Measurements from ENCODE around the gene EGFL7.

Gene EGFL7

GRCh38 chr9:136662326-136662655, 425 bp upstream of the EGFL7 start:
- no peak for DNase-seq (ENCODE audit: low read depth, low spot score)
- TF ChIP-seq, protein P1, sequence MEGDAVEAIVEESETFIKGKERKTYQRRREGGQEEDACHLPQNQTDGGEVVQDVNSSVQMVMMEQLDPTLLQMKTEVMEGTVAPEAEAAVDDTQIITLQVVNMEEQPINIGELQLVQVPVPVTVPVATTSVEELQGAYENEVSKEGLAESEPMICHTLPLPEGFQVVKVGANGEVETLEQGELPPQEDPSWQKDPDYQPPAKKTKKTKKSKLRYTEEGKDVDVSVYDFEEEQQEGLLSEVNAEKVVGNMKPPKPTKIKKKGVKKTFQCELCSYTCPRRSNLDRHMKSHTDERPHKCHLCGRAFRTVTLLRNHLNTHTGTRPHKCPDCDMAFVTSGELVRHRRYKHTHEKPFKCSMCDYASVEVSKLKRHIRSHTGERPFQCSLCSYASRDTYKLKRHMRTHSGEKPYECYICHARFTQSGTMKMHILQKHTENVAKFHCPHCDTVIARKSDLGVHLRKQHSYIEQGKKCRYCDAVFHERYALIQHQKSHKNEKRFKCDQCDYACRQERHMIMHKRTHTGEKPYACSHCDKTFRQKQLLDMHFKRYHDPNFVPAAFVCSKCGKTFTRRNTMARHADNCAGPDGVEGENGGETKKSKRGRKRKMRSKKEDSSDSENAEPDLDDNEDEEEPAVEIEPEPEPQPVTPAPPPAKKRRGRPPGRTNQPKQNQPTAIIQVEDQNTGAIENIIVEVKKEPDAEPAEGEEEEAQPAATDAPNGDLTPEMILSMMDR (IDR thresholded peaks at IDR 0.05; ENCODE audit: insufficient read depth, low read length, missing control alignments) = no peak
- no peak overlapping the region for H3K4me3 ChIP-seq (ENCODE audit: low read depth, low read length)
- POLR2A ChIA-PET = no interaction called here
- CTCF ChIA-PET = interaction anchor here (1.0 to 1.5 kb wide), 2 partner anchors 9 to 176 kb away, joined by 5 read pairs; no protein-coding TSS in a partner anchor

DNA sequence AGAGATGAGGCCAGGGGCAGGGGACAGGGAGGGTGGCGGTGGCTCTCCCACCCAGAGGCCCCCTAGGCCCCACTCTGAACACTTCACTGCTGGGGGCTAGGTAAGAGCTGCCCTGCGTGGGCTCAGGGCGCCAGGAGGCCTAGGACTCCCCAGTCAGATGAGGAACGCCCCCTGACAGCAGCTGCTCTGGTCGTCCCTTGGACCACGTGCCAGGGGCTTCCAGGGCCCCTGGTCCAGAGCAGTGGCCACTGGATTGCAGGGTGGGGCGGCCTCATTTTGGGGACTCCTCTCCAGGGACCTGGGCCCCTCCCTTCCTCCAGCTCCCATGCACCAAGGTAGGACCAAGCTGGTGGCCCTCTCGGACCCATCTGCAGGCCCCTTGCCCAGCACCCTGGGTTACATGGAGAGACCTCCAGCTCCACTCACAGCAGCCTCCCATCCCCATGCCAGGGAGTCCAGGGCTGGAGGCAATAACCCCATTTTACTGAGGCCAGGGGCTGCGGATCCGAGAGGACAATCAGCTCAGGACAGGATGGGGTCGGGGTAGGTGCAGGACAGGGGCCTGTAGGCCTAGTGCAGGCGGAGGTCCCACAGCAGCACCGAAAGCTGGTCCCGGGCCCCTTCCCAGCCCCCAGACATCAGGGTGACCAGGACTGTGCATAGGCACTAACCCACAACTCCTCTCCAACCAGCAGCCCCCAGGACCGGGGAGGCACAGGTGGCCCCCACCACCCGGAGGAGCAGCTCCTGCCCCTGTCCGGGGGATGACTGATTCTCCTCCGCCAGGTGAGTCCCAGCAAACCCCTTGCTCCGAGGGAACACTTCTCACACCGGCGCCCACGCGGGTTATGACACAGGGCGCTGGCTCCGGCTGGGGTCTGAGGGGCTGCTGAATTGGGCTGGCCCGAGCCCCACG, 1.5 kb downstream of the EGFL7 start:
- CTCF ChIA-PET = interaction anchor here (0.8 to 2.6 kb wide), 10 partner anchors 8 to 179 kb away, joined by 3 to 11 read pairs (median 5); no protein-coding TSS in a partner anchor
- POLR2A ChIA-PET = no interaction called here
- no peak overlapping the region for H3K4me3 ChIP-seq (ENCODE audit: low read depth, low read length)
- DNase-seq (ENCODE audit: low read depth, low spot score) = no peak
- TF ChIP-seq, protein P1 (IDR thresholded peaks at IDR 0.05; ENCODE audit: insufficient read depth, low read length, missing control alignments) = no peak

DNA sequence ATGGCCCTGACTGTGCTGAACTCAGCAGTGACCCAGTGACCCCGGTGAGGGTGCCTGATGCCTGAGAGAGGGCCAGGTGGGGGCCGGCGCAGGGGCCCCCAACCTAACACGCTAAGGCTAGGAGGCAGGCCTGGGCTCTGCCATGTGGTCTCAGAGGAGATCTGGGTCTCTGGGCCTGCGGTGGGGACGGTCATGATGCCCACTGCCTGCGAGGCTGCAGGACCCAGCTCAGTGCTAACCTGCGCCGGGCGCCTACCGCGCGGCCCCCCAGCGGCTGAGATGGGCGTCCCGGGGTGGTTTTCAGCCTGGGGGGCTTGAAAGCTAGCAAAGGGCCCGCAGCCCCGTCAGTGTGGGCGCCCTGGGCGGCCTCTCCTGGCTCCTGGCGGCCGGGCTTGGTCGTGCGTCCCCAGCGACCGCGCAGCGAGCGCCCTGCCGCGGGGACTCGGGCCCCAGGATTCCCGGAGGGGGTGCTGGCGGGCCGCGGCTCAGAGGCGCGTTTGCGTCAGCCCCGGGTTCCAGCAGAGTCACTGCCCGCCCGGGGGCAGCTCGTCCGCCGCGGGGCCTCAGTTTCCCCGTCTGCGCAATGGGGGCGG, 2.5 kb downstream of the EGFL7 start:
- ChIA-PET POLR2A (no interaction called here), CTCF (interaction anchor here (0.8 to 2.6 kb wide), 10 partner anchors 9 to 180 kb away, joined by 3 to 11 read pairs (median 4); no protein-coding TSS in a partner anchor)
- peak overlapping the region; percentile 49 for H3K4me3 ChIP-seq (ENCODE audit: low read depth, low read length)
- DNase-seq (ENCODE audit: low read depth, low spot score) = no peak
- TF ChIP-seq, protein P1 (IDR thresholded peaks at IDR 0.05; ENCODE audit: insufficient read depth, low read length, missing control alignments) = peak; percentile 23

DNA sequence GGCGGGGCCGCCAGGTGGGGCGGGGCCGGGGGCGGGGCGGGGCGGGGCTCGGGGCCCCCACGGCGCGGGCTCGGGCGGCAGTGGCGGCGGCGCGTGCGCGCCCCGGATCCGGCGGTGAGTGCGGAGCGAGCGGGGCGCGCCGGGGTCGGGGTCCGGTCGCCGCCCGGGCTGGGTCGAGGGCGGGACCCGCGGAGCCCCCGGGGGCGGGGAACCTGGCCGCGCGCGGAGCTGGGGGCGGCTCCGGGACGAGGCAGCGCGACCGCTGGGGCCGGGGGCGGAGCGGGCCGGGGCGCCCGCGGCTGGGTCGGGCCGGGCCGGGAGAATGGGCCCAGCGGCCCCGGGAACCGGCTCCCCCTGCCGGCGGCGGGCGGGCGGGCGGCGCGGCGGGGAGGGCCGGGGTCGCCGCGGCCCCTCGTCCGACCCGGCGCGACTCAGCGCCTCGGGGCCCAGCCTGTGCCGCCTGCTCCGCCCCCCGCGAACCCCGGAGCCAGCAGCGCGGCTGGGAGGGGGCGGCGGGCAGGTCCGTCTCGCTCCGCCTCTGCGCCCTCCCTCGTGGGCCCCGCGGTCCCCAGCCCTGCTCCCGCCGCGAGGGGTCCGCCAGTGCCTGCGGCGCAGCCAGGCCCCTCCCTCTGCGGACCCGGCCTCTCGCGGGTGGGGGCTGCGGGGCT, 3.1 kb downstream of the EGFL7 start:
- TF ChIP-seq, protein P1 (IDR thresholded peaks at IDR 0.05; ENCODE audit: insufficient read depth, low read length, missing control alignments) = no peak
- ChIA-PET CTCF (interaction anchor here (0.8 to 2.6 kb wide), 7 partner anchors 9 to 177 kb away, joined by 3 to 11 read pairs (median 4); no protein-coding TSS in a partner anchor), POLR2A (no interaction called here)
- no peak for DNase-seq (ENCODE audit: low read depth, low spot score)
- H3K4me3 ChIP-seq (ENCODE audit: low read depth, low read length) = peak overlapping the region; percentile 49

GRCh38 chr9:136666372-136667213, 3.9 kb downstream of the EGFL7 start:
- H3K4me3 ChIP-seq (ENCODE audit: low read depth, low read length) = no peak overlapping the region
- TF ChIP-seq, protein P1 (IDR thresholded peaks at IDR 0.05; ENCODE audit: insufficient read depth, low read length, missing control alignments) = no peak

More at GRCh38 chr9:136666372-136667213, 3.9 kb downstream of the EGFL7 start:
- DNase-seq (ENCODE audit: low read depth, low spot score) = no peak
- ChIA-PET POLR2A (no interaction called here), CTCF (interaction anchor here (0.7 to 2.6 kb wide), 6 partner anchors 9 to 181 kb away, joined by 3 to 11 read pairs (median 4); no protein-coding TSS in a partner anchor)
